Fibroblast of pulmonary artery (primary cell): ENCODE measurements around the gene ZFP42.

Experiments
- DNase-seq: peaks from one replicate; pipeline ENCODE4 v3.0.0-alpha.2; 2010; ENCODE audit warnings: low read depth
- H3K4me3 ChIP-seq: replicated peaks from 2 replicates; pipeline ENCODE4 v1.5.1; 2011; ENCODE audit warnings: low read depth, mild to moderate bottlenecking, control low read depth, low read length, moderate library complexity
- CTCF ChIP-seq: IDR thresholded peaks from 2 replicates; pipeline ENCODE4 v1.5.1; 2011; ENCODE audit warnings: mild to moderate bottlenecking, control low read depth, low read length, inconsistent platforms; ENCODE audit errors: missing control alignments

The ZFP42 gene

DNA sequence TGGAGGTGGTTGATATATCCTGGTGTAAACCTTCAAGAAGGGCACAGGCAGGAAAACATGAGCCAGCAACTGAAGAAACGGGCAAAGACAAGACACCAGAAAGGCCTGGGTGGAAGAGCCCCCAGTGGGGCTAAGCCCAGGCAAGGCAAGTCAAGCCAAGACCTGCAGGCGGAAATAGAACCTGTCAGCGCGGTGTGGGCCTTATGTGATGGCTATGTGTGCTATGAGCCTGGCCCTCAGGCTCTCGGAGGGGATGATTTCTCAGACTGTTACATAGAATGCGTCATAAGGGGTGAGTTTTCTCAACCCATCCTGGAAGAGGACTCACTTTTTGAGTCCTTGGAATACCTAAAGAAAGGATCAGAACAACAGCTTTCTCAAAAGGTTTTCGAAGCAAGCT, 7.2 kb downstream of the ZFP42 start:
- no peak for DNase-seq
- TF ChIP-seq CTCF, result no peak
- H3K4me3 ChIP-seq, result no peak overlapping the region

- no peak for DNase-seq
- TF ChIP-seq CTCF, result no peak
- H3K4me3 ChIP-seq, result no peak overlapping the region
Observed at GRCh38 chr4:188005561-188005960, 10.0 kb downstream of the ZFP42 start.

DNA sequence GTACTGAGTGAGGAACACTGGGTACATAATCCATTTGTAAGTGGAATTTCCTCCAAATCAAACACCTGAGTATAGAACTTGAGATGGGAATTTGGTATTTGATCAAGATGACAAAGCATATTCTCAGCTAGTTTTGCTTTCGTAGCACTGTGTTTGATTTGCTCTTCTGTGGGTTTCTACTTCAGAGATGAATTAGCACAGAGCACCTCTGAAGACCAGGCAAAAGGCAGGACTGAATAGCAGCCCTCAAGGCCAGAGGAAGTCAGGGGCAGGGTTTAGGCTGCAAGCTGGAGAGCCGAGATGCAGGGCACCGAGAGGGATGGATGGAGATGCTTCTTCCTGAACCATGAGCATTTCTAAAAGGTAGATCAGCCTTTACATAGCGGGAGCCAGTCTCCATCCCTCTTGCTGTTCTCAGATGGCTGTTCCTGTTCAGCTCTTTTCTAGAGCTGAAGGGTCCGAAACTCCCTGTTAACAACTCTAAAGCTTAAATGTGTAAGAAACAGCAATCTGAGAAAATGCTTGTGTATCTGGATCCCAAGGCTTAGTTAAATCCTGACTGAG, 10.8 kb downstream of the ZFP42 start:
- no peak for TF ChIP-seq CTCF
- DNase-seq, result no peak

GRCh38 chr4:188008377-188008776, 12.8 kb downstream of the ZFP42 start:
- DNase-seq, result peak; percentile 48
- H3K4me3 ChIP-seq, result no peak overlapping the region
- TF ChIP-seq CTCF, result no peak

More for the DNA sequence above, 10.8 kb downstream of the ZFP42 start:
- H3K4me3 ChIP-seq, result no peak overlapping the region

- no peak for DNase-seq
- TF ChIP-seq CTCF, result no peak
- no peak overlapping the region for H3K4me3 ChIP-seq
Observed at GRCh38 chr4:188012426-188012945, 16.9 kb downstream of the ZFP42 start.

GRCh38 chr4:188015025-188015940, 19.7 kb downstream of the ZFP42 start:
- no peak for TF ChIP-seq CTCF
- H3K4me3 ChIP-seq, result no peak overlapping the region
- DNase-seq, result no peak
